ENCODE results near the gene AKNA.
A peak's percentile ranks its signal among the peaks of the same experiment; 100 is the strongest.

AKNA gene

GRCh38 chr9:114301798-114302565, 85.8 kb downstream of the AKNA start:
- DNase-seq (ENCODE audit: low spot score) = no peak

- no peak for DNase-seq (ENCODE audit: low spot score)
Observed at GRCh38 chr9:114300846-114301797, 86.7 kb downstream of the AKNA start.

GRCh38 chr9:114300153-114300845, 87.5 kb downstream of the AKNA start:
- DNase-seq (ENCODE audit: low spot score) = no peak

GRCh38 chr9:114299286-114300152, 88.3 kb downstream of the AKNA start:
- no peak for DNase-seq (ENCODE audit: low spot score)

- no peak for DNase-seq (ENCODE audit: low spot score)
Observed at GRCh38 chr9:114296338-114296737, 91.4 kb downstream of the AKNA start.

- no peak for DNase-seq (ENCODE audit: low spot score)
Observed at GRCh38 chr9:114294664-114295063, 93.1 kb downstream of the AKNA start.

GRCh38 chr9:114291886-114292590, 95.7 kb downstream of the AKNA start:
- no peak for DNase-seq (ENCODE audit: low spot score)

GRCh38 chr9:114291064-114291474, 96.7 kb downstream of the AKNA start:
- DNase-seq (ENCODE audit: low spot score) = peak; percentile 49

- no peak for DNase-seq (ENCODE audit: low spot score)
Observed at GRCh38 chr9:114290561-114290986, 97.2 kb downstream of the AKNA start.

GRCh38 chr9:114289571-114290481, 98.0 kb downstream of the AKNA start:
- no peak for DNase-seq (ENCODE audit: low spot score)

- no peak for DNase-seq (ENCODE audit: low spot score)
Observed at GRCh38 chr9:114289106-114289505, 98.7 kb downstream of the AKNA start.

GRCh38 chr9:114288193-114289091, 99.3 kb downstream of the AKNA start:
- no peak for DNase-seq (ENCODE audit: low spot score)

- no peak for DNase-seq (ENCODE audit: low spot score)
Observed at GRCh38 chr9:114287763-114288192, 100.0 kb downstream of the AKNA start.

GRCh38 chr9:114287001-114287762, 100.6 kb downstream of the AKNA start:
- no peak for DNase-seq (ENCODE audit: low spot score)

GRCh38 chr9:114286146-114286679, 101.6 kb downstream of the AKNA start:
- no peak for DNase-seq (ENCODE audit: low spot score)

GRCh38 chr9:114285166-114285867, 102.5 kb downstream of the AKNA start:
- no peak for DNase-seq (ENCODE audit: low spot score)
